ENCODE measurements around the gene MAPKBP1. TPM values are rescaled to one million over a fixed set of nuclear protein-coding genes. Genes with fewer than 3 reads are reported as not detected.

The MAPKBP1 gene
- polyA plus RNA-seq, 3 donors, result 0.76 to 8.6 (median 1.1) TPM

GRCh38 chr15:41827880-41828806 is 53.9 kb downstream of the MAPKBP1 start, which contains the start of gene JMJD7:
TSS of gene JMJD7 (plus strand) at chr15:41828092. CDS start at chr15:41828125, 33 bp downstream.
- Histone ChIP-seq H3K4me3 (replicated peaks in 1 of 3; ENCODE audit: low read depth in 2 of 3, low read length in 3 of 3) (peak within 1 kb of the TSS; percentile 62 to 94 (median 86)), H3K4me1 (ENCODE audit: control insufficient read depth in 1 of 2, insufficient read depth in 2 of 2, low read length in 2 of 2) (peaks cover 17 to 19% of the 10 kb centered on the region in 2 donors), H3K36me3 (replicated peaks in 1 of 2; ENCODE audit: control insufficient read depth in 1 of 2, insufficient read depth in 2 of 2, low read length in 2 of 2) (peaks cover 29 to 47% of the 10 kb centered on the region in 2 donors), H2AFZ (ENCODE audit: insufficient read depth, low read depth, low read length, poor library complexity, severe bottlenecking) (peak within 1 kb of the TSS; percentile 95), H3K79me2 (ENCODE audit: insufficient read depth, low read length) (peaks cover 19% of the 10 kb centered on the region), H3K9ac (ENCODE audit: insufficient read depth, low read length, poor library complexity, severe bottlenecking) (peak within 1 kb of the TSS; percentile 81), H3K27me3 (ENCODE audit: control insufficient read depth in 2 of 2, insufficient read depth in 2 of 2, low read length in 2 of 2) (peaks cover 0 to 3% of the 10 kb centered on the region in 2 donors), H4K20me1 (ENCODE audit: insufficient read depth, low read length) (peaks cover 19% of the 10 kb centered on the region), H3K9me3 (replicated peaks in 1 of 2; ENCODE audit: control insufficient read depth in 1 of 2, insufficient read depth in 1 of 2, low read length in 2 of 2) (no peaks in the 10 kb centered on the region), H3K27ac (ENCODE audit: low read depth in 1 of 2, low read length in 2 of 2) (peak within 1 kb of the TSS; percentile 55 to 83), H3K4me2 (replicated peaks; ENCODE audit: extremely low read depth, low read length, poor library complexity, severe bottlenecking) (peak within 1 kb of the TSS; percentile 89)
- peaks cover 7 to 17% (median 8%) of the 10 kb centered on the region in 3 donors for H3K27me3 Mint-ChIP-seq (ENCODE audit: low read depth in 3 of 3)
- no peak for TF ChIP-seq CTCF (IDR thresholded peaks at IDR 0.05)
- H3K27ac Mint-ChIP-seq, result peak within 1 kb of the TSS; percentile 69 to 94 (median 84)
- no peaks in the 10 kb centered on the region for H3K9me3 Mint-ChIP-seq
- peak within 1 kb of the TSS; percentile 95 to 98 for H3K4me3 Mint-ChIP-seq
- H3K36me3 Mint-ChIP-seq, result peaks cover 49 to 56% of the 10 kb centered on the region in 2 donors
- peak; percentile 80 to 87 (median 86) for DNase-seq
- under 1% methylated on average over 62 of the region's 66 CpGs for WGBS (ENCODE audit: insufficient coverage)
- intact Hi-C loops (cut with micrococcal nuclease), result loop anchor here in 1 of 2 donors (10.0 kb wide), 1 partner anchor 77 kb away; no protein-coding TSS in a partner anchor
- peaks cover 24% of the 10 kb centered on the region for H3K4me1 Mint-ChIP-seq

GRCh38 chr15:41828807-41829141 is 54.5 kb downstream of the MAPKBP1 start:
- Mint-ChIP-seq H3K27me3 (ENCODE audit: low read depth in 3 of 3) (peaks cover 7 to 17% (median 8%) of the 10 kb centered on the region in 3 donors), H3K27ac (peak overlapping the region in 2 of 7 donors; percentile 79 to 90), H3K4me3 (peak overlapping the region; percentile 95 to 98), H3K36me3 (peaks cover 44 to 54% of the 10 kb centered on the region in 2 donors), H3K9me3 (no peaks in the 10 kb centered on the region), H3K4me1 (peaks cover 24% of the 10 kb centered on the region)
- Histone ChIP-seq H4K20me1 (ENCODE audit: insufficient read depth, low read length) (peaks cover 19% of the 10 kb centered on the region), H3K4me1 (ENCODE audit: control insufficient read depth in 1 of 2, insufficient read depth in 2 of 2, low read length in 2 of 2) (peaks cover 17 to 19% of the 10 kb centered on the region in 2 donors), H3K9me3 (replicated peaks in 1 of 2; ENCODE audit: control insufficient read depth in 1 of 2, insufficient read depth in 1 of 2, low read length in 2 of 2) (no peaks in the 10 kb centered on the region), H3K27me3 (ENCODE audit: control insufficient read depth in 2 of 2, insufficient read depth in 2 of 2, low read length in 2 of 2) (peaks cover 0 to 3% of the 10 kb centered on the region in 2 donors), H3K36me3 (replicated peaks in 1 of 2; ENCODE audit: control insufficient read depth in 1 of 2, insufficient read depth in 2 of 2, low read length in 2 of 2) (peaks cover 24 to 41% of the 10 kb centered on the region in 2 donors), H3K27ac (ENCODE audit: low read depth in 1 of 2, low read length in 2 of 2) (no peak overlapping the region), H3K79me2 (ENCODE audit: insufficient read depth, low read length) (peaks cover 19% of the 10 kb centered on the region), H2AFZ (ENCODE audit: insufficient read depth, low read depth, low read length, poor library complexity, severe bottlenecking) (peak overlapping the region; percentile 95), H3K4me3 (replicated peaks in 1 of 3; ENCODE audit: low read depth in 2 of 3, low read length in 3 of 3) (peak overlapping the region; percentile 62 to 94 (median 86)), H3K4me2 (replicated peaks; ENCODE audit: extremely low read depth, low read length, poor library complexity, severe bottlenecking) (peak overlapping the region; percentile 89), H3K9ac (ENCODE audit: insufficient read depth, low read length, poor library complexity, severe bottlenecking) (no peak overlapping the region)
- TF ChIP-seq CTCF (IDR thresholded peaks at IDR 0.05), result no peak
- no peak for DNase-seq
- intact Hi-C loops (cut with micrococcal nuclease), result loop anchor here in 1 of 2 donors (10.0 kb wide), 1 partner anchor 76 kb away; no protein-coding TSS in a partner anchor
- 20% methylated on average over 1 of the region's 6 CpGs for WGBS (ENCODE audit: insufficient coverage)

Data from CD14-positive monocyte (primary cell).